Coronary artery (tissue), 2 donors: ENCODE data around the gene THYN1.

Source experiments
- DNase-seq: peaks from one replicate; pipeline ENCODE4 v3.0.0-alpha.2; 2017; ENCODE audit warnings: low spot score
- H3K27ac ChIP-seq, 2 donors: fragments of 200-600 bp; sonication (generic); one replicate each; pipeline ENCODE4 v1.5.1; 2016 to 2019
- H3K4me3 ChIP-seq: fragments of 200-600 bp; sonication (generic); 2 replicates; pipeline ENCODE4 v1.5.1; 2016; ENCODE audit warnings: mild to moderate bottlenecking, moderate library complexity
- CTCF ChIP-seq: fragments of 200-600 bp; sonication (generic); IDR thresholded peaks from one replicate; pipeline ENCODE4 v1.5.1; 2019; ENCODE audit warnings: antibody characterized with exemption

Gene THYN1

GRCh38 chr11:134237557-134237922 lies 15.6 kb downstream of the THYN1 start:
- no peak for TF ChIP-seq CTCF
- Histone ChIP-seq H3K4me3 (no peak overlapping the region), H3K27ac (no peak overlapping the region)
- no peak for DNase-seq

DNA sequence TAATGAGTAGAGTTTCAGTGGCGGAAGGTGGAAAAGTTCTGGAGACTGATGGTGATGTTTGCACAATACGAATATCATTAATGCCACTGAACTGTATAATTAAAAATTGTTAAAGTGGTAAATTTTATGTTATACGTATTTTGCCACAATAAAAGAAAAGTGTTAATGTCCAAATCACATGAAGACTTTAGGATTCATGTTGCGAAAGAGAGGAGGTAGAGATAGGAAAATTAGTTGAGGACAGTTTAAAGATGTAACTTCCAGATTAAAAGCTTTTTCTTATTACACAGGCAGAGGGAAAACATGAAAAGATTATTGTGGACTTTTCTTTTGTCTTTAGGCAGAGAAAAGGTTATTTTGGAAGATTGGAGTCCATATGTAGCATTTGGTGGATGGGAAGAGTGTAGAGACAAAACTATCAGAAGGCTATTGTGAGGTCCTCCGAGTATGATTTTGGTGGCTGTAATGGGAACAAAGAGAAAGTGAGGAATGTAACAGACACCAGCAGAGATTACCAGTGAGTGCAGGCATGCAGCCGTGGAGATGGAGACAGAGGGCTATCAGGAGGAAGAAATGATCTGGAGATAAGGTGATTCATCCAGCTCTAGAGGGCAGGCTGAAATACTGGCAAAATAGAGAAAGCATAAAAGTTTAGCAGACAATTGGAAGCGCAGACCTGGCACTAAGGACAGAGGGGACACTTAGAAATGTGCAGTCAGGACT lies 16.2 kb downstream of the THYN1 start:
- TF ChIP-seq CTCF: no peak
- Histone ChIP-seq H3K4me3 (no peak overlapping the region), H3K27ac (no peak overlapping the region)
- no peak for DNase-seq

DNA sequence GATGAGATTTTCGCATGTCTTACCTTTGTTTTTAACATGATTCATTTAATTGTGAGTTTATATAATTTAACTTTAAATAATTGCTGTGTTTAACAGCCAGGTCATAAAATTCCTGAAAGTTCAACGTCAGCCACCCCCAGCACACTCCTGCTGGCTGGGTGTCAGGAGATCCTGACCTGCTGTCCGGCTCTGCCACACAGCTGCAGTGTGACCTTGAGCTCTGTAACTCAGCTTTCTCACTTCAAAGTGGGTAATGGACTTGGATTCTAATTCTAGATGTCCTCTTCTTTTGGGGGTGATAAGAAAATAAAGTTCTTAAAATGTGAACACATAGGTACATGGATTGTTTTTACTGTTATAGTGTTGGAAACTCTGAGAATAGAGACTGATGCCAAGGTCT lies 17.8 kb downstream of the THYN1 start:
- no peak for TF ChIP-seq CTCF
- no peak for DNase-seq
- Histone ChIP-seq H3K27ac (no peak overlapping the region), H3K4me3 (no peak overlapping the region)

DNA sequence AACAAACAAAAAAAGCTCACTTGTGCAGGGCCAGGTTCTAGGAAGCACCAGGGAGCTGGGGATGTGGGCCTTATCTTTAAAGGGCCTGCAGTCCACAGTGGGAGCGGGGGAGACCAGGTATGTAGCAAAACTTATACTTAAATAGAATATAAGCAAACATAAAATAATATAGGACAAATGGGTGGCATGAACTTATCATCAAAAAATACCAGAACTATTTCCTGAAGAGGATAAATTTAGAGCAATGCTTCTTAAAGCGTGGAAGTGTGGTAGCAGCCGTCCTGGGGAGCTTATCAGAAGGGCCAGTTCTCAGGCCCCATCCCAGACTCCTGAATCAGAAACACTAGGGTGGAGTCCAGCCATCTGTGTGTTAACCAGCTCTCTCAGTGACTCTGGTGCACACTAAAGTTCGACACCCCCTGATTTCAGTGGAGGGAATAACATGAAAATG lies 19.4 kb downstream of the THYN1 start:
- Histone ChIP-seq H3K4me3 (no peak overlapping the region), H3K27ac (no peak overlapping the region)
- no peak for DNase-seq
- TF ChIP-seq CTCF: no peak

DNA sequence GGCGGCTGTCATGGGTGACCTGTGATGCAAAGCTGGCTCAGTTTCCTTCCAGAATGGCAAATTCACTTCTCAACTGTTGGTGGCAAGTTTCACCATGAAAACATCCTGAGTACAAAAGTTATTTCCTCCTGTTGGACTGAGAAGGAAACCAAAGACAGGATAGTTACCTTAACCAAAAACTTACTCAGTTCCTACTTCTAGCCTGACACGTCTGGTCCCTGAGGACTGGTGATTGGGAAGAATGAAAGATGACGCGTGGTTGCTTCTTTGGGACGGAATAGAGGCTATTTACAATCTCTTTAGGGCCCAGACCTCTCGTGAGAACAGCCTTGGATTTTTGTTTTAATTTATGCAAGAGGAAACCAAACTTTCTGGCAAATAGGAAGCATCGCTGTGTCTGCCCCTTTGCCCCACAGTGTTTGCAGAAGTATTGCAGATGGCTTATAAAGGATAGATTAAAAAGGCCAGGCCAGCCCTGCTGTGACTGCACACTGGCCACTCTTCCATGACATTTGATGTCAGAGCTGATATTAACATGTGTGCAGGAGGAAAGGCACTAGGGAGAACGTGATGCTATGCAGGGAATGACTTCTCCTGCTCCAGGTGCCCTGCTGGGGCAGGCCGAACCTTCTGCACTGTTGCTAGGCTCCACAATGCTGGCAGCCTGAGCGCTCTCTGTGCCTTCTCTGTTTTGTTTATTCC lies 21.0 kb downstream of the THYN1 start:
- Histone ChIP-seq H3K27ac (no peak overlapping the region), H3K4me3 (no peak overlapping the region)
- no peak for TF ChIP-seq CTCF
- no peak for DNase-seq

DNA sequence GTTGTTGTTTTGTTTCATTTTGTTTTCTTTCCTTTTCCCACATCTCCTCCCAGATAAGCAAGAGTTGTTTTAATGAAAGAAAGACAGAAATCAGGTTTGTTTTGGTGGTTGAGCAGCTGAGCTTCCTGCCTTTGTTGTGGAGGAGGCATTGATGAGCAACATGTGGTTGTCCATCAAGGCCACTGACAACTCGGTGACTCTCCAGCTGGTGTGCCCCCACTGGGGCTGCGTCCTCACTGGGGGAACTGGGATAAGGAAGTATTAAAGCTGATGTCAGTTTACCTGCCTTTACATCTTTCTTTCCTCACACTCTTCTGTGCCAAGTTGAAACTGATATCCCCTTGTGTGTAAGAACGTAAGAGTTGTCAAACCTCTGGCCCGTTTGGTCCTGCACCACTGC lies 22.8 kb downstream of the THYN1 start:
- Histone ChIP-seq H3K27ac (no peak overlapping the region), H3K4me3 (no peak overlapping the region)
- DNase-seq: no peak
- TF ChIP-seq CTCF: no peak
